Measurements from ENCODE around the gene MSL3. TPM values are rescaled to one million over a fixed set of nuclear protein-coding genes. Genes with fewer than 3 reads are reported as not detected.

The MSL3 gene
- total RNA-seq, 1 donor from 2014 or later, result 29.2 TPM

DNA sequence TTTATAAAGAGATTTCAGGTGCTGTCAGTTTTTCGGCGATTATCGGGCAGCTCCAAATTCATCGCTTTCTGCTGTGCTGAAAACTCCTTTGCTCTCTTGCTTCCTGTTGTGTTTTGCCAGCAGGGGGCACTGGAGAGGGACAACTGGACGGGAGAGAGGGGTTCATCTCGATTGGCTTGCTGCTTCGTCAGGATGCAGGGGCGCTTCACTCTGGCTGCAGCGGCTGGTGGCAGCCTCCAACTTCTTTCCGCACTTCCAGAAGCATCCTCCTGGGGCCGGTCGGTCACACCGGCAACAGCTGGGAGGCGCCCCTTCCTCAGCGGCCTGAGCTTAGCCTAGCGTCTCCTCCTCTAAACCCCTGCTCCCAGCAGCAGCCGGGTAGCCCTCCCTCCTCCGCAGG lies 29.5 kb downstream of the MSL3 start:
- Histone ChIP-seq H2AFZ (ENCODE audit: low read depth, low read length) (peak overlapping the region; percentile 47), H3K79me2 (ENCODE audit: insufficient read depth, low read length) (no peaks in the 10 kb centered on the region), H3K9ac (ENCODE audit: low read length) (no peak overlapping the region), H3K27ac (ENCODE audit: low read depth, low read length) (no peak overlapping the region), H3K4me2 (ENCODE audit: low read length) (peak overlapping the region; percentile 78), H3K27me3 (ENCODE audit: insufficient read depth, low read length) (no peaks in the 10 kb centered on the region), H3K36me3 (ENCODE audit: insufficient read depth, low read length) (no peaks in the 10 kb centered on the region), H4K20me1 (ENCODE audit: insufficient read depth, low read length) (no peaks in the 10 kb centered on the region), H3K4me3 (ENCODE audit: insufficient read depth, low read depth, low read length) (peak overlapping the region; percentile 33), H3K4me1 (ENCODE audit: insufficient read depth, low read length) (no peaks in the 10 kb centered on the region), H3K9me3 (ENCODE audit: insufficient read depth, low read depth, low read length) (no peaks in the 10 kb centered on the region)
- Mint-ChIP-seq H3K27ac (ENCODE audit: unreplicated experiment) (no peak overlapping the region), H3K27me3 (ENCODE audit: low read depth, unreplicated experiment) (no peaks in the 10 kb centered on the region), H3K4me1 (ENCODE audit: low read depth, unreplicated experiment) (no peaks in the 10 kb centered on the region), H3K9me3 (ENCODE audit: unreplicated experiment) (no peaks in the 10 kb centered on the region), H3K4me3 (ENCODE audit: unreplicated experiment) (no peak overlapping the region), H3K36me3 (ENCODE audit: low read depth, unreplicated experiment) (no peaks in the 10 kb centered on the region)
- TF ChIP-seq, protein P1, sequence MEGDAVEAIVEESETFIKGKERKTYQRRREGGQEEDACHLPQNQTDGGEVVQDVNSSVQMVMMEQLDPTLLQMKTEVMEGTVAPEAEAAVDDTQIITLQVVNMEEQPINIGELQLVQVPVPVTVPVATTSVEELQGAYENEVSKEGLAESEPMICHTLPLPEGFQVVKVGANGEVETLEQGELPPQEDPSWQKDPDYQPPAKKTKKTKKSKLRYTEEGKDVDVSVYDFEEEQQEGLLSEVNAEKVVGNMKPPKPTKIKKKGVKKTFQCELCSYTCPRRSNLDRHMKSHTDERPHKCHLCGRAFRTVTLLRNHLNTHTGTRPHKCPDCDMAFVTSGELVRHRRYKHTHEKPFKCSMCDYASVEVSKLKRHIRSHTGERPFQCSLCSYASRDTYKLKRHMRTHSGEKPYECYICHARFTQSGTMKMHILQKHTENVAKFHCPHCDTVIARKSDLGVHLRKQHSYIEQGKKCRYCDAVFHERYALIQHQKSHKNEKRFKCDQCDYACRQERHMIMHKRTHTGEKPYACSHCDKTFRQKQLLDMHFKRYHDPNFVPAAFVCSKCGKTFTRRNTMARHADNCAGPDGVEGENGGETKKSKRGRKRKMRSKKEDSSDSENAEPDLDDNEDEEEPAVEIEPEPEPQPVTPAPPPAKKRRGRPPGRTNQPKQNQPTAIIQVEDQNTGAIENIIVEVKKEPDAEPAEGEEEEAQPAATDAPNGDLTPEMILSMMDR (IDR thresholded peaks at IDR 0.05; ENCODE audit: insufficient read depth, low read depth, low read length), result peak; percentile 47
- TF ChIP-seq EZH2 (IDR thresholded peaks at IDR 0.05; ENCODE audit: insufficient read depth, low read length), result no peak
- peak; percentile 98 for FAIRE-seq
- DNase-seq (ENCODE audit: low read depth), result peak; percentile 13

GRCh38 chrX:11789809-11790208 lies 31.8 kb downstream of the MSL3 start:
- Histone ChIP-seq H3K9ac (ENCODE audit: low read length) (no peak overlapping the region), H3K27me3 (ENCODE audit: insufficient read depth, low read length) (no peaks in the 10 kb centered on the region), H3K27ac (ENCODE audit: low read depth, low read length) (no peak overlapping the region), H3K9me3 (ENCODE audit: insufficient read depth, low read depth, low read length) (no peaks in the 10 kb centered on the region), H3K79me2 (ENCODE audit: insufficient read depth, low read length) (no peaks in the 10 kb centered on the region), H3K4me1 (ENCODE audit: insufficient read depth, low read length) (no peaks in the 10 kb centered on the region), H4K20me1 (ENCODE audit: insufficient read depth, low read length) (no peaks in the 10 kb centered on the region), H3K4me2 (ENCODE audit: low read length) (no peak overlapping the region), H3K4me3 (ENCODE audit: insufficient read depth, low read depth, low read length) (no peak overlapping the region), H2AFZ (ENCODE audit: low read depth, low read length) (no peak overlapping the region), H3K36me3 (ENCODE audit: insufficient read depth, low read length) (no peaks in the 10 kb centered on the region)
- H3K36me3 Mint-ChIP-seq (ENCODE audit: low read depth, unreplicated experiment), result no peaks in the 10 kb centered on the region
- no peaks in the 10 kb centered on the region for H3K9me3 Mint-ChIP-seq (ENCODE audit: unreplicated experiment)
- H3K4me3 Mint-ChIP-seq (ENCODE audit: unreplicated experiment), result no peak overlapping the region
- no peaks in the 10 kb centered on the region for H3K27me3 Mint-ChIP-seq (ENCODE audit: low read depth, unreplicated experiment)
- FAIRE-seq (no peak), DNase-seq (ENCODE audit: low read depth) (no peak)
- H3K27ac Mint-ChIP-seq (ENCODE audit: unreplicated experiment), result no peak overlapping the region
- H3K4me1 Mint-ChIP-seq (ENCODE audit: low read depth, unreplicated experiment), result no peaks in the 10 kb centered on the region
- TF ChIP-seq, protein P1 (IDR thresholded peaks at IDR 0.05; ENCODE audit: insufficient read depth, low read depth, low read length), result no peak
- TF ChIP-seq EZH2 (IDR thresholded peaks at IDR 0.05; ENCODE audit: insufficient read depth, low read length), result no peak

- H3K79me2 ChIP-seq (ENCODE audit: insufficient read depth, low read length), result no peaks in the 10 kb centered on the region
- H3K4me2 ChIP-seq (ENCODE audit: low read length), result no peak overlapping the region
- H3K9me3 Mint-ChIP-seq (ENCODE audit: unreplicated experiment), result no peaks in the 10 kb centered on the region
- no peaks in the 10 kb centered on the region for H3K4me1 ChIP-seq (ENCODE audit: insufficient read depth, low read length)
- no peak overlapping the region for H3K9ac ChIP-seq (ENCODE audit: low read length)
- H3K27ac Mint-ChIP-seq (ENCODE audit: unreplicated experiment), result no peak overlapping the region
- H3K4me3 Mint-ChIP-seq (ENCODE audit: unreplicated experiment), result no peak overlapping the region
- no peaks in the 10 kb centered on the region for H4K20me1 ChIP-seq (ENCODE audit: insufficient read depth, low read length)
- no peaks in the 10 kb centered on the region for H3K9me3 ChIP-seq (ENCODE audit: insufficient read depth, low read depth, low read length)
- H3K36me3 ChIP-seq (ENCODE audit: insufficient read depth, low read length), result no peaks in the 10 kb centered on the region
- FAIRE-seq, result peak; percentile 9
- no peaks in the 10 kb centered on the region for H3K4me1 Mint-ChIP-seq (ENCODE audit: low read depth, unreplicated experiment)
- H3K4me3 ChIP-seq (ENCODE audit: insufficient read depth, low read depth, low read length), result no peak overlapping the region
- DNase-seq (ENCODE audit: low read depth), result no peak
- H3K36me3 Mint-ChIP-seq (ENCODE audit: low read depth, unreplicated experiment), result no peaks in the 10 kb centered on the region
- no peak overlapping the region for H3K27ac ChIP-seq (ENCODE audit: low read depth, low read length)
- H3K27me3 ChIP-seq (ENCODE audit: insufficient read depth, low read length), result no peaks in the 10 kb centered on the region
- no peak overlapping the region for H2AFZ ChIP-seq (ENCODE audit: low read depth, low read length)
- TF ChIP-seq EZH2 (IDR thresholded peaks at IDR 0.05; ENCODE audit: insufficient read depth, low read length), result no peak
- TF ChIP-seq, protein P1 (IDR thresholded peaks at IDR 0.05; ENCODE audit: insufficient read depth, low read depth, low read length), result no peak
- no peaks in the 10 kb centered on the region for H3K27me3 Mint-ChIP-seq (ENCODE audit: low read depth, unreplicated experiment)
Measured at GRCh38 chrX:11791090-11791489, 33.1 kb downstream of the MSL3 start.

Data from astrocyte (in vitro differentiated cells and primary cell).